Cardiac muscle cell (in vitro differentiated cells and primary cell): ENCODE data around the gene TMSB15A. TPM values are rescaled to one million over a fixed set of nuclear protein-coding genes. Genes with fewer than 3 reads are reported as not detected.
"Not testable (repeated sequence)": the region's sequence is repeated elsewhere in the genome, so short reads cannot be mapped to it uniquely, and the experiment has no call there.

ENCODE experiments used
- DNase-seq, 2 donors: peaks; one replicate each; pipeline versions ENCODE4 v3.0.0 to v3.0.0-alpha.2; 2010 to 2017; ENCODE audit warnings: low read depth in 1 of 2, low spot score in 1 of 2
- H3K27ac ChIP-seq: fragments of 200-600 bp; sonication (generic); 2 replicates; pipeline ENCODE4 v1.5.1; 2016
- H3K27me3 ChIP-seq: fragments of 200-600 bp; sonication (generic); 2 replicates; pipeline ENCODE4 v1.6.0; 2016; ENCODE audit warnings: control low read depth
- H3K36me3 ChIP-seq: fragments of 200-600 bp; sonication (generic); 2 replicates; pipeline ENCODE4 v1.5.1; 2016; ENCODE audit warnings: control low read depth
- H3K4me1 ChIP-seq: fragments of 200-600 bp; sonication (generic); 2 replicates; pipeline ENCODE4 v1.8.1; 2017; ENCODE audit warnings: low read depth, mild to moderate bottlenecking, mixed run types
- H3K4me3 ChIP-seq: fragments of 200-600 bp; sonication (generic); 2 replicates; pipeline ENCODE4 v1.5.1; 2016; ENCODE audit warnings: mild to moderate bottlenecking
- H3K9me3 ChIP-seq: fragments of 200-600 bp; sonication (generic); 2 replicates; pipeline ENCODE4 v1.5.1; 2017; ENCODE audit warnings: low read depth, mild to moderate bottlenecking, control low read depth
- CTCF ChIP-seq: IDR thresholded peaks from 2 replicates; pipeline ENCODE4 v1.5.1; 2012; ENCODE audit warnings: low read depth, mild to moderate bottlenecking, low read length
- polyA plus RNA-seq: library from polyadenylated mRNA; unstranded; fragments of >200 nt; fragmentation: Nextera tagmentation; extraction: Ambion mirVana; gene quantifications from 2 replicates; pipeline ENCODE4 v1.2.1, GENCODE V29; 2016
- total RNA-seq: library from RNA; depleted of rRNA; stranded (reverse); fragments of >200 nt; gene quantifications from 2 replicates; pipeline ENCODE4 v1.2.3, GENCODE V29; 2016

The TMSB15A gene
- total RNA-seq (3.8 and 13.2 TPM in 2 replicates), polyA plus RNA-seq (36.7 and 72.9 TPM in 2 replicates)

GRCh38 chrX:102515975-102516941 is at the start of gene TMSB15A:
TSS of gene TMSB15A (minus strand) at chrX:102516739.
- Histone ChIP-seq H3K4me1 (no peaks in the 10 kb centered on the region), H3K36me3 (no peaks in the 10 kb centered on the region), H3K4me3 (peak within 1 kb of the TSS; percentile 17), H3K27me3 (no peaks in the 10 kb centered on the region), H3K27ac (no peak within 1 kb of the TSS), H3K9me3 (no peaks in the 10 kb centered on the region)
- peak; percentile 48 to 75 for DNase-seq
- no peak for TF ChIP-seq CTCF

GRCh38 chrX:102560423-102561068 is 44.0 kb upstream of the TMSB15A start:
- Histone ChIP-seq H3K36me3 (no peaks in the 10 kb centered on the region), H3K27me3 (no peaks in the 10 kb centered on the region), H3K4me1 (no peaks in the 10 kb centered on the region), H3K27ac (no peak overlapping the region), H3K4me3 (no peak overlapping the region), H3K9me3 (no peaks in the 10 kb centered on the region)
- TF ChIP-seq CTCF: no peak
- DNase-seq: no peak

- Histone ChIP-seq H3K27me3 (no peaks in the 10 kb centered on the region), H3K36me3 (no peaks in the 10 kb centered on the region), H3K9me3 (no peaks in the 10 kb centered on the region), H3K27ac (no peak overlapping the region), H3K4me1 (no peaks in the 10 kb centered on the region), H3K4me3 (no peak overlapping the region)
- no peak for TF ChIP-seq CTCF
- DNase-seq: no peak
These were observed 42.1 kb upstream of the TMSB15A start for GRCh38 chrX:102558607-102559006.

- Histone ChIP-seq H3K4me3 (no peak overlapping the region), H3K4me1 (no peaks in the 10 kb centered on the region), H3K36me3 (no peaks in the 10 kb centered on the region), H3K27ac (no peak overlapping the region), H3K9me3 (no peaks in the 10 kb centered on the region), H3K27me3 (no peaks in the 10 kb centered on the region)
- DNase-seq: no peak
- no peak for TF ChIP-seq CTCF
These were observed 31.7 kb upstream of the TMSB15A start for GRCh38 chrX:102548231-102548630.

- no peaks in the 10 kb centered on the region for H3K36me3 ChIP-seq
- no peaks in the 10 kb centered on the region for H3K4me1 ChIP-seq
- H3K27ac ChIP-seq: no peak overlapping the region
- no peaks in the 10 kb centered on the region for H3K27me3 ChIP-seq
- no peak for TF ChIP-seq CTCF
- no peaks in the 10 kb centered on the region for H3K9me3 ChIP-seq
- DNase-seq: no peak
- no peak overlapping the region for H3K4me3 ChIP-seq
These were observed 30.4 kb upstream of the TMSB15A start for GRCh38 chrX:102546828-102547493.

- not testable (repeated sequence) for H3K27ac ChIP-seq, DNase-seq, H3K27me3 ChIP-seq, H3K4me3 ChIP-seq, H3K9me3 ChIP-seq, H3K4me1 ChIP-seq, H3K36me3 ChIP-seq
These were observed 29.6 kb upstream of the TMSB15A start for GRCh38 chrX:102546175-102546574.
